SK-N-SH (cell line): ENCODE measurements around the gene NUF2. TPM values are rescaled to one million over a fixed set of nuclear protein-coding genes. Genes with fewer than 3 reads are reported as not detected.

Source experiments
- EP300 ChIP-seq, 2 experiments: IDR thresholded peaks; 2 replicates each; pipeline versions ENCODE4 v1.4.0 to v1.6.1; 2012; ENCODE audit warnings: borderline replicate concordance in 1 of 2, low read depth in 1 of 2, low read length in 1 of 2
- RAD21 ChIP-seq: IDR thresholded peaks from 2 replicates; pipeline ENCODE4 v1.6.1; 2012; ENCODE audit warnings: mild to moderate bottlenecking, low read length
- SMC3 ChIP-seq: IDR thresholded peaks from 2 replicates; pipeline ENCODE4 v1.6.1; 2012; ENCODE audit warnings: low read depth, low read length, improper control_type of control experiment
- polyA plus RNA-seq, 3 experiments: library from polyadenylated mRNA; depleted of rRNA; stranded (reverse); fragments of >200 nt; gene quantifications; 2 replicates each; pipeline ENCODE4 v1.2.3, GENCODE V29; 2012

The NUF2 gene
- polyA plus RNA-seq, 1 of the 3 experiments (the other 2 are of a cell fraction) = 11.3 TPM

- TF ChIP-seq SMC3 = no peak
- TF ChIP-seq RAD21 = no peak
- no peak for TF ChIP-seq EP300 (IDR thresholded peaks at IDR 0.05; ENCODE audit: borderline replicate concordance in 1 of 2, low read depth in 1 of 2, low read length in 1 of 2)
Observed at GRCh38 chr1:163401211-163401610, 79.5 kb downstream of the NUF2 start (continued).

Other genes with a start within 250 kb of the NUF2 start
- 260 and 290 TPM in 2 replicates for gene RGS5, start 119.0 kb upstream of the NUF2 start, polyA plus RNA-seq (2012; rRNA removed)